ENCODE data around the gene CTDP1. TPM values are rescaled to one million over a fixed set of nuclear protein-coding genes. Genes with fewer than 3 reads are reported as not detected.
"Not testable (repeated sequence)": the region's sequence is repeated elsewhere in the genome, so short reads cannot be mapped to it uniquely, and the experiment has no call there.

The CTDP1 gene
- total RNA-seq, 1 donor from 2014 or later = 20.8 TPM

- no peak for DNase-seq (ENCODE audit: low spot score)
Measured at GRCh38 chr18:79739440-79739778, 59.8 kb downstream of the CTDP1 start.

- DNase-seq (ENCODE audit: low spot score) = peak; percentile 53
Measured at GRCh38 chr18:79740047-79740446, 60.4 kb downstream of the CTDP1 start.

- DNase-seq (ENCODE audit: low spot score) = peak; percentile 74
Measured at GRCh38 chr18:79740521-79741361, 61.1 kb downstream of the CTDP1 start.

GRCh38 chr18:79741362-79741700 is 61.7 kb downstream of the CTDP1 start:
- no peak for DNase-seq (ENCODE audit: low spot score)

- DNase-seq (ENCODE audit: low spot score) = peak; percentile 69
Measured at GRCh38 chr18:79742076-79742475, 62.5 kb downstream of the CTDP1 start.

GRCh38 chr18:79744625-79745024 is 65.0 kb downstream of the CTDP1 start:
- no peak for DNase-seq (ENCODE audit: low spot score)

GRCh38 chr18:79746730-79747129 is 67.1 kb downstream of the CTDP1 start:
- DNase-seq (ENCODE audit: low spot score) = peak; percentile 47

- DNase-seq (ENCODE audit: low spot score) = peak; percentile 83
Measured at GRCh38 chr18:79747156-79747845, 67.7 kb downstream of the CTDP1 start.

- DNase-seq (ENCODE audit: low spot score) = peak; percentile 81
Measured at GRCh38 chr18:79748321-79749180, 68.9 kb downstream of the CTDP1 start.

GRCh38 chr18:79749251-79750191 is 69.9 kb downstream of the CTDP1 start:
- peak; percentile 88 for DNase-seq (ENCODE audit: low spot score)

- DNase-seq (ENCODE audit: low spot score) = peak; percentile 80
Measured at GRCh38 chr18:79750980-79751571, 71.5 kb downstream of the CTDP1 start.

GRCh38 chr18:79751918-79752578 is 72.4 kb downstream of the CTDP1 start:
- DNase-seq (ENCODE audit: low spot score) = not testable (repeated sequence)

GRCh38 chr18:79752946-79753345 is 73.3 kb downstream of the CTDP1 start:
- DNase-seq (ENCODE audit: low spot score) = not testable (repeated sequence)

GRCh38 chr18:79753391-79753851 is 73.8 kb downstream of the CTDP1 start:
- peak; percentile 85 for DNase-seq (ENCODE audit: low spot score)

GRCh38 chr18:79754022-79754761 is 74.6 kb downstream of the CTDP1 start:
- peak; percentile 80 for DNase-seq (ENCODE audit: low spot score)

GRCh38 chr18:79754831-79755351 is 75.3 kb downstream of the CTDP1 start:
- DNase-seq (ENCODE audit: low spot score) = peak; percentile 84

- DNase-seq (ENCODE audit: low spot score) = peak; percentile 83
Measured at GRCh38 chr18:79755496-79756142, 76.0 kb downstream of the CTDP1 start.

- DNase-seq (ENCODE audit: low spot score) = peak; percentile 57
Measured at GRCh38 chr18:79756143-79756500, 76.5 kb downstream of the CTDP1 start.

All from mesenteric fat pad (tissue), 1 donor.